Measurements from ENCODE around the gene ADGRG3. TPM values are rescaled to one million over a fixed set of nuclear protein-coding genes. Genes with fewer than 3 reads are reported as not detected.

ADGRG3 gene
- total and polyA plus RNA-seq, 10 of the 15 experiments (the other 5 are each of a cell fraction or from before 2014, with no cell fraction given), result 0.10 to 0.11 (median 0.10) TPM; not detected in 7

- TF ChIP-seq, protein P1, sequence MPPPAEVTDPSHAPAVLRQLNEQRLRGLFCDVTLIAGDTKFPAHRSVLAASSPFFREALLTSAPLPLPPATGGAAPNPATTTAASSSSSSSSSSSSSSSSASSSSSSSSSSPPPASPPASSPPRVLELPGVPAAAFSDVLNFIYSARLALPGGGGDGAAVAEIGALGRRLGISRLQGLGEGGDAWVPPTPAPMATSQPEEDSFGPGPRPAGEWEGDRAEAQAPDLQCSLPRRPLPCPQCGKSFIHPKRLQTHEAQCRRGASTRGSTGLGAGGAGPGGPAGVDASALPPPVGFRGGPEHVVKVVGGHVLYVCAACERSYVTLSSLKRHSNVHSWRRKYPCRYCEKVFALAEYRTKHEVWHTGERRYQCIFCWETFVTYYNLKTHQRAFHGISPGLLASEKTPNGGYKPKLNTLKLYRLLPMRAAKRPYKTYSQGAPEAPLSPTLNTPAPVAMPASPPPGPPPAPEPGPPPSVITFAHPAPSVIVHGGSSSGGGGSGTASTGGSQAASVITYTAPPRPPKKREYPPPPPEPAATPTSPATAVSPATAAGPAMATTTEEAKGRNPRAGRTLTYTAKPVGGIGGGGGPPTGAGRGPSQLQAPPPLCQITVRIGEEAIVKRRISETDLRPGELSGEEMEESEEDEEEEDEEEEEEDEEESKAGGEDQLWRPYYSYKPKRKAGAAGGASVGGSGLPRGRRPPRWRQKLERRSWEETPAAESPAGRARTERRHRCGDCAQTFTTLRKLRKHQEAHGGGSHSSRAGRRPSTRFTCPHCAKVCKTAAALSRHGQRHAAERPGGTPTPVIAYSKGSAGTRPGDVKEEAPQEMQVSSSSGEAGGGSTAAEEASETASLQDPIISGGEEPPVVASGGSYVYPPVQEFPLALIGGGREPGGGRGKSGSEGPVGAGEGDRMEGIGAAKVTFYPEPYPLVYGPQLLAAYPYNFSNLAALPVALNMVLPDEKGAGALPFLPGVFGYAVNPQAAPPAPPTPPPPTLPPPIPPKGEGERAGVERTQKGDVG (CRISPR knock-in tag; IDR thresholded peaks at IDR 0.05), result no peak
- TF ChIP-seq BHLHE40 (IDR thresholded peaks at IDR 0.05; ENCODE audit: borderline replicate concordance in 1 of 2, low read depth in 2 of 2, low read length in 1 of 2) (peak; percentile 40 to 61; a peak in 3 of 4 replicates), CEBPB (IDR thresholded peaks at IDR 0.05; ENCODE audit: borderline replicate concordance in 1 of 2, low read depth in 2 of 2, low read length in 2 of 2) (no peak), NFIC (IDR thresholded peaks at IDR 0.05; ENCODE audit: low read depth, low read length) (no peak), SMC3 (IDR thresholded peaks at IDR 0.05; ENCODE audit: borderline replicate concordance, low read length) (peak; percentile 100), RAD51 (IDR thresholded peaks at IDR 0.05) (no peak), EED (IDR thresholded peaks at IDR 0.05; ENCODE audit: low read depth) (peak; percentile 60; the same call in 1 of the 2 replicates), SRF (IDR thresholded peaks at IDR 0.05; ENCODE audit: low read depth in 2 of 2, low read length in 2 of 2) (peak in 1 of 2 experiments; percentile 38; a peak in 1 of 4 replicates), RAD21 (IDR thresholded peaks at IDR 0.05; ENCODE audit: insufficient read depth, low read depth, low read length) (peak; percentile 99), NBN (IDR thresholded peaks at IDR 0.05) (peak; percentile 76), GATAD2B (conservative IDR thresholded peaks at IDR 0.05; ENCODE audit: low read depth) (0 out of 2 replicates have a peak, but pooled peaks have one; percentile 39), ZNF592 (IDR thresholded peaks at IDR 0.05) (peak; percentile 98), RB1 (IDR thresholded peaks at IDR 0.05; ENCODE audit: borderline replicate concordance) (peak; percentile 82; the same call in 1 of the 2 replicates), ZSCAN29 (IDR thresholded peaks at IDR 0.05) (peak; percentile 34; the same call in 1 of the 2 replicates), KDM1A (IDR thresholded peaks at IDR 0.05; ENCODE audit: borderline replicate concordance) (no peak), TCF3 (IDR thresholded peaks at IDR 0.05; ENCODE audit: borderline replicate concordance, insufficient read depth, low read depth, low read length) (peak; percentile 53; the same call in 1 of the 2 replicates), IKZF2 (IDR thresholded peaks at IDR 0.05) (peak in 1 of 2 experiments; percentile 13; a peak in 1 of 4 replicates)
- TF ChIP-seq, protein P2, sequence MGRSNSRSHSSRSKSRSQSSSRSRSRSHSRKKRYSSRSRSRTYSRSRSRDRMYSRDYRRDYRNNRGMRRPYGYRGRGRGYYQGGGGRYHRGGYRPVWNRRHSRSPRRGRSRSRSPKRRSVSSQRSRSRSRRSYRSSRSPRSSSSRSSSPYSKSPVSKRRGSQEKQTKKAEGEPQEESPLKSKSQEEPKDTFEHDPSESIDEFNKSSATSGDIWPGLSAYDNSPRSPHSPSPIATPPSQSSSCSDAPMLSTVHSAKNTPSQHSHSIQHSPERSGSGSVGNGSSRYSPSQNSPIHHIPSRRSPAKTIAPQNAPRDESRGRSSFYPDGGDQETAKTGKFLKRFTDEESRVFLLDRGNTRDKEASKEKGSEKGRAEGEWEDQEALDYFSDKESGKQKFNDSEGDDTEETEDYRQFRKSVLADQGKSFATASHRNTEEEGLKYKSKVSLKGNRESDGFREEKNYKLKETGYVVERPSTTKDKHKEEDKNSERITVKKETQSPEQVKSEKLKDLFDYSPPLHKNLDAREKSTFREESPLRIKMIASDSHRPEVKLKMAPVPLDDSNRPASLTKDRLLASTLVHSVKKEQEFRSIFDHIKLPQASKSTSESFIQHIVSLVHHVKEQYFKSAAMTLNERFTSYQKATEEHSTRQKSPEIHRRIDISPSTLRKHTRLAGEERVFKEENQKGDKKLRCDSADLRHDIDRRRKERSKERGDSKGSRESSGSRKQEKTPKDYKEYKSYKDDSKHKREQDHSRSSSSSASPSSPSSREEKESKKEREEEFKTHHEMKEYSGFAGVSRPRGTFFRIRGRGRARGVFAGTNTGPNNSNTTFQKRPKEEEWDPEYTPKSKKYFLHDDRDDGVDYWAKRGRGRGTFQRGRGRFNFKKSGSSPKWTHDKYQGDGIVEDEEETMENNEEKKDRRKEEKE (IDR thresholded peaks at IDR 0.05), result no peak
These were observed 19.3 kb upstream of the ADGRG3 start (continued) for GRCh38 chr16:57648581-57649442.
